ENCODE data around the gene PTPRT.

The PTPRT gene

GRCh38 chr20:43037605-43038309, 151.9 kb downstream of the PTPRT start:
- H3K4me3 ChIP-seq (ENCODE audit: low read depth, low read length), result no peak overlapping the region
- no peak for DNase-seq (ENCODE audit: low read depth)
- TF ChIP-seq CTCF (IDR thresholded peaks at IDR 0.05; ENCODE audit: insufficient read depth, low read depth, low read length, missing control alignments), result no peak

- no peak for DNase-seq (ENCODE audit: low read depth)
- H3K4me3 ChIP-seq (ENCODE audit: low read depth, low read length), result no peak overlapping the region
- TF ChIP-seq CTCF (IDR thresholded peaks at IDR 0.05; ENCODE audit: insufficient read depth, low read depth, low read length, missing control alignments), result no peak
These were observed 154.6 kb downstream of the PTPRT start for GRCh38 chr20:43034981-43035724.

GRCh38 chr20:43032459-43032858, 157.2 kb downstream of the PTPRT start:
- no peak overlapping the region for H3K4me3 ChIP-seq (ENCODE audit: low read depth, low read length)
- no peak for DNase-seq (ENCODE audit: low read depth)

GRCh38 chr20:43029176-43029575, 160.5 kb downstream of the PTPRT start:
- H3K4me3 ChIP-seq (ENCODE audit: low read depth, low read length), result no peak overlapping the region
- no peak for DNase-seq (ENCODE audit: low read depth)
- TF ChIP-seq CTCF (IDR thresholded peaks at IDR 0.05; ENCODE audit: insufficient read depth, low read depth, low read length, missing control alignments), result no peak

More at GRCh38 chr20:43032459-43032858, 157.2 kb downstream of the PTPRT start:
- no peak for TF ChIP-seq CTCF (IDR thresholded peaks at IDR 0.05; ENCODE audit: insufficient read depth, low read depth, low read length, missing control alignments)

GRCh38 chr20:43028470-43028869, 161.2 kb downstream of the PTPRT start:
- H3K4me3 ChIP-seq (ENCODE audit: low read depth, low read length), result no peak overlapping the region
- no peak for TF ChIP-seq CTCF (IDR thresholded peaks at IDR 0.05; ENCODE audit: insufficient read depth, low read depth, low read length, missing control alignments)
- no peak for DNase-seq (ENCODE audit: low read depth)

- no peak overlapping the region for H3K4me3 ChIP-seq (ENCODE audit: low read depth, low read length)
- DNase-seq (ENCODE audit: low read depth), result no peak
- TF ChIP-seq CTCF (IDR thresholded peaks at IDR 0.05; ENCODE audit: insufficient read depth, low read depth, low read length, missing control alignments), result no peak
These were observed 165.9 kb downstream of the PTPRT start for GRCh38 chr20:43023836-43024235.
